Activated T-helper 1 cell treated with anti-CD3 and anti-CD28 coated beads, Interleukin-12 subunit alpha, Interleukin-12 subunit beta, Interleukin-2, Interleukin-4 antibody, amounts not matched to agents 30 ng/mL and 10 ng/mL and 1 ng/mL, durations not matched to agents 14 hours and 24 hours and 36 hours (primary cell): Measurements from ENCODE around the gene TEX14. TPM values are rescaled to one million over a fixed set of nuclear protein-coding genes. Genes with fewer than 3 reads are reported as not detected.
"Not testable (repeated sequence)": the region's sequence is repeated elsewhere in the genome, so short reads cannot be mapped to it uniquely, and the experiment has no call there.

ENCODE experiments used
- DNase-seq: peaks from one replicate; pipeline ENCODE4 v3.0.0; 2021; ENCODE audit warnings: low spot score
- H3K27ac Mint-ChIP-seq: one replicate; pipeline ENCODE4 v1.8.0; 2021; ENCODE audit warnings: mild to moderate bottlenecking, mixed read lengths
- H3K27me3 Mint-ChIP-seq: one replicate; pipeline ENCODE4 v1.8.0; 2022; ENCODE audit warnings: mild to moderate bottlenecking, moderate library complexity, mixed read lengths; ENCODE audit not compliant: insufficient read depth
- H3K36me3 Mint-ChIP-seq: one replicate; pipeline ENCODE4 v1.8.0; 2021; ENCODE audit warnings: low read depth, mixed read lengths
- H3K4me1 Mint-ChIP-seq: one replicate; pipeline ENCODE4 v1.8.0; 2021; ENCODE audit warnings: low read depth, mixed read lengths
- H3K4me3 Mint-ChIP-seq: one replicate; pipeline ENCODE4 v1.8.0; 2021; ENCODE audit warnings: mild to moderate bottlenecking, moderate library complexity, mixed read lengths
- H3K9me3 Mint-ChIP-seq: one replicate; pipeline ENCODE4 v1.8.0; 2021; ENCODE audit warnings: mixed read lengths
- intact Hi-C: fragments of 100-400 bp; cut with micrococcal nuclease; formaldehyde crosslinking; loops from one replicate; pipeline ENCODE4 v1.15.1; 2024
- total RNA-seq: library from RNA; stranded (reverse); gene quantifications from 2 replicates; pipeline ENCODE4 v1.2.3, GENCODE V29; 2022

TEX14 gene
- total RNA-seq, 1 donor from 2014 or later = 0.13 TPM

DNA sequence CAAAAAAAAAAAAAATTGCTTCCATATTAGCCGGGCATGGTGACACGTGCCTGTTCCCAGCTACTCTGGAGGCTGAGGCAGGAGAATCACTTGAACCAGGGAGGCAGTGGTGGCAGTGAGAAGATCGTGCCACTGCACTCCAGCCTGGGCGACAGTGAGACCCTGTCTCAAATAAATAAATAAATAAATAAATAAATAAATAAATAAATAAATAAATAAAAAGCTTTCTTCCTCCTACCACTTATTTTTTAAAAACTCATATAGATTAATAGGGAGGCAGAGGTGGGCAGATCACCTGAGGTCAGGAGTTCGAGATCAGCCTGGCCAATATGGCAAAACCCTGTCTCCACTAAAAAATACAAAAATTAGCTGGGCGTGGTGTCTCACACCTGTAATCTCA, 7.4 kb downstream of the TEX14 start:
- H3K4me3 Mint-ChIP-seq, H3K4me1 Mint-ChIP-seq, intact Hi-C loops, H3K9me3 Mint-ChIP-seq, DNase-seq, H3K27me3 Mint-ChIP-seq, H3K27ac Mint-ChIP-seq, H3K36me3 Mint-ChIP-seq: not testable (repeated sequence)

DNA sequence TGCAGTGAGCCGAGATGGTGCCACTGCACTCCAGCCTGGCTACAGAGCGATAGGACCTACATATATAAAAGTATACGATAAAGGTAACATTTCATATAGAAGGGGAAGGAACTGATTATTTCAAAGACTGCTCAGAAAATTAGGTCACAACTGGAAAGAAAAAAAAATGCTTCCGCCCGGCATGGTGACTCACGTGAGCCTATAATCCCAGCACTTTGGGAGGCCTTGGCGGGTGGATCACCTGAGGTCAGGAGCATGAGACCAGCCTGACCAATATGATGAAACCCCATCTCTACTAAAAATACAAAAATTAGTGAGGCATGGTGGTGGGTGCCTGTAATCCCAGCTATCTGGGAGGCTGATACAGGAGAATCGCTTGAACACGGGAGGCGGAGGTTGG, 7.8 kb downstream of the TEX14 start:
- Mint-ChIP-seq H3K27me3 (peaks cover 2% of the 10 kb centered on the region), H3K27ac (no peak overlapping the region), H3K4me3 (no peak overlapping the region), H3K9me3 (no peaks in the 10 kb centered on the region), H3K36me3 (no peaks in the 10 kb centered on the region), H3K4me1 (no peaks in the 10 kb centered on the region)
- DNase-seq = no peak
- intact Hi-C loops = no loop called here

DNA sequence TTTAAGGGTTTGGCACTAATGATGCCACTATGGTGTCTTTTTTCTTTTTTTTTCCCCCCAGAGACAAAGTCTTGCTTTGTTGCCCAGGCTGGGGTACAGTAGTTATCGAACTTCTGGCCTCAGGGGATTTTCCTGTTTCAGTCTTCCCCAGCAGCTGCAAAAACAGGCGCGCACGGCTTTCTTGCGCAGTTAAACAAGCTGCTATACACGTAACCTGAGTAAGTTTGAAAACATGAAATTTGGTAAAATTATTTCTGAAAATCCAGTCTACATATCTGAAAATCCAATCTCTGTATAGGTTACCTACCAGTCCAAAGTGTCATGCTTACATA, 11.8 kb downstream of the TEX14 start:
- Mint-ChIP-seq H3K4me3 (no peak overlapping the region), H3K27me3 (peaks cover 6% of the 10 kb centered on the region), H3K27ac (no peak overlapping the region), H3K36me3 (no peaks in the 10 kb centered on the region), H3K4me1 (no peaks in the 10 kb centered on the region), H3K9me3 (no peaks in the 10 kb centered on the region)
- intact Hi-C loops = no loop called here
- DNase-seq = no peak

DNA sequence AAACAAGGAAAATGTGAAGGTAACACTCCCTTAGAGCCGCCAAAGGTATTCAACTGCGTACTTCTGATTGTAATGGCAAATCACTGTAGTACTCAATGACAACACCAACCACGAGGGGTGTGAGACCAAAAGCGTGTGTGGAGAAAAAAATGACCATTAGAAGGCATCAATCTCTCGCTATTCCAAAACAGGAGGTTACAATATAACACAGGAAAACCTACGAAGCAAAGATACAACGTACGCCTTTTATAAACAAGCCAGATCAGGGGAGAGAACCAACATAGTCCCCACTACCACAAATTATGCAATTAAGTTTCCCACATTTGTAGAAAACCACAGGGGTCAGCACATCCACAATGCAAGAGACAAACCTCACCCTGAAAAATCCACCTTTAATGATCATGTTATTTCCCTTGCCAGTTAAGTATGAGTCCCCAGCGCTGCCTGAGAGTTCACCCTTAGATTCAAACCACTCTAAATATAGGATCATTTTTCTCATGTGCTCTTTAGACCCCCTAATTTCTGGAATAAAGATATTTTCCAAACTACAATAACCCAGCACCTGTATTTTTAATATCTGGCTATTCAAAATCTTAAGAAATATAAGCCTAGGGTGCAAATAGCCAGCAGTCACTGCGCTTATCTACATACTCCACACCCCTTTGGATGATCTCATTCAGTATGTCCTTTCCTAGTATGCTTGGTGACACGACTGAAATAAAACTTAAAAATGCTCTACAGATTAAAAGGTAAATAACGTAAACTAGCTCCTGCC, 12.4 kb downstream of the TEX14 start:
- Mint-ChIP-seq H3K27ac (no peak overlapping the region), H3K4me3 (no peak overlapping the region), H3K27me3 (peaks cover 6% of the 10 kb centered on the region), H3K9me3 (no peaks in the 10 kb centered on the region), H3K4me1 (no peaks in the 10 kb centered on the region), H3K36me3 (no peaks in the 10 kb centered on the region)
- DNase-seq = no peak
- intact Hi-C loops = no loop called here

DNA sequence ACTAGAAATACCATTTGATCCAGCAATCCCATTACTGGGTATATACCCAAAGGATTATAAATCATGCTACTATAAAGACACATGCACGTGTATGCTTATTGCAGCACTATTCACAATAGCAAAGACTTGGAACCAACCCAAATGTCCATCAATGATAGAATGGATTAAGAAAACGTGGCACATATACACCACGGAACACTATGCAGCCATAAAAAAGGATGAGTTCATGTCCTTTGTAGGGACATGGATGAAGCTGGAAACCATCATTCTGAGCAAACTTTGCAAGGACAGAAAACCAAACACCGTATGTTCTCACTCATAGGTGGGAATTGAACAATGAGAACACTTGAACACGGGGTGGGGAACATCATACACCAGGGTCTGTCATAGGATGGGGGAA, 13.6 kb downstream of the TEX14 start:
- intact Hi-C loops, H3K36me3 Mint-ChIP-seq, H3K4me1 Mint-ChIP-seq, H3K9me3 Mint-ChIP-seq, H3K4me3 Mint-ChIP-seq, H3K27ac Mint-ChIP-seq, DNase-seq, H3K27me3 Mint-ChIP-seq: not testable (repeated sequence)

DNA sequence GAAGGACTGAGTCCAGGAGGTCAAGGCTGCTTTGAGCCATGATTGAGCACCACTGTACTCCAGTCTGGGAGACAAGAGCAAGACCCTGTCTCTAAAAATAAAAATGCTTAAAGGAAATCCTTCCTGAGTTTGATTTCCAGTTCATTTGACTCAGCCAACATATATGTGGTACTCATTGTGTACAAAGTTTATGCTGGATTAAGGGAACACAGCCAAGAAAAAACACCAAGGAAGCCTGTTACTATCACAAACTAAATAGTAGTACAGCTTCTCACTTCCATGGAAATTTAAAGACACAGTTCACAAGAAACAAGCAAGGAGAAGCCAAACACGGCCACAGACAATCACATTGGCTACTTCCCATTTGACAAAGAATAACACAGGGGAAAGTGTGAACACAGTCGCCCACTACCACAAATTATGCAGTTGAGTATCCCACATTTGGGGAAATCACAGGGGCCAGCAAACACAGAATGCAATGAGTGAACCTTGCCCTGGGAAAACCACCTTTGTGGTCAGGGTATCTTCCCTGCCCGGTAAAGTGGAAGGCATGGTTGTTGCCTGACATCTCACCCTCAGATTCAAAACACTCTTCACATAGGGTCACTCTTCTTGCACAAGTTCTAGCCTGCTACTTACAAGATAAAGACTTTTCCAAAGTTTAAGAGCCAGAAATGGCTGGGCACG, 14.5 kb downstream of the TEX14 start:
- Mint-ChIP-seq H3K4me1 (no peaks in the 10 kb centered on the region), H3K36me3 (no peaks in the 10 kb centered on the region), H3K27ac (no peak overlapping the region), H3K9me3 (no peaks in the 10 kb centered on the region), H3K4me3 (no peak overlapping the region), H3K27me3 (peaks cover 6% of the 10 kb centered on the region)
- intact Hi-C loops = no loop called here
- no peak for DNase-seq

DNA sequence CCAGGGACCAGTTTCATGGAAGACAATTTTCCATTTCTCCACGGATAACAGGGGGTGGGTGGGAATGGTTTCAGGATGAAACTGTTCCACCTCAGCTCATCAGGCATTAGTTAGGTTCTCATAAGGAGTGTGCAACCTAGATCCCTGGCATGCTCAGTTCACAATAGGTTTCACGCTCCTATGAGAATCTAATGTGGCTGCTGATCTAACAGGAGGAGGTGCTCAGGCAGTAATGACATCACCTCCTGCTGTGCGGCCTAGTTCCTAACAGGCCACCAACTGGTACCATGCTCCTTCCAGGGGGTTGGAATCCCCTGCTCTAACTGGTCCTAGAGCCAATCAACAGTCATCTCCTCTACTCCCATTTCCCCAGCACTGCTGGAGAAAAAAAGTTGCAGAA, 19.9 kb downstream of the TEX14 start:
- Mint-ChIP-seq H3K9me3 (no peaks in the 10 kb centered on the region), H3K4me1 (peaks cover 2% of the 10 kb centered on the region), H3K36me3 (peaks cover 1% of the 10 kb centered on the region), H3K27ac (no peak overlapping the region), H3K27me3 (peaks cover 16% of the 10 kb centered on the region), H3K4me3 (no peak overlapping the region)
- no peak for DNase-seq
- intact Hi-C loops = no loop called here

DNA sequence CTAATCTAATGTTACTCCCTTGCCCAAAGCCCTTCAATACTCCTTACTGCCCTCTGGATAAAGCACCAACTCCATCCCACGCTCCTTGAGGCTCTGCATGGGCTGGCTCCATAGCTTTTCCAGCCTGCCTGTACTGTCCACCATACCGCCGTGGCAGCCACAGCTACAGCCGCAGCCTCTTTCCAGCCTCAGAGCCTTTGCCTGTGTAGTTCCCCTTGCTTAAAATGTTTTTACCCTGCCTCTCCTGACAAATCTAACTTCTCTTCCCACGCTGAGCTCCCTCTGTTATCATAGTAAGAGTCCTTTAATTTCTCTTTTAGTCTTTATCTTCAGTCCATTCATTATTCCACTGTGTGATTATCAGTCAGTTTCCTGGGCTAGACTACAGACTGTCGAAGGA, 22.0 kb downstream of the TEX14 start:
- Mint-ChIP-seq H3K9me3 (no peaks in the 10 kb centered on the region), H3K36me3 (peaks cover 1% of the 10 kb centered on the region), H3K27ac (no peak overlapping the region), H3K27me3 (peaks cover 10% of the 10 kb centered on the region), H3K4me3 (no peak overlapping the region), H3K4me1 (peaks cover 10% of the 10 kb centered on the region)
- DNase-seq = no peak
- intact Hi-C loops = no loop called here

DNA sequence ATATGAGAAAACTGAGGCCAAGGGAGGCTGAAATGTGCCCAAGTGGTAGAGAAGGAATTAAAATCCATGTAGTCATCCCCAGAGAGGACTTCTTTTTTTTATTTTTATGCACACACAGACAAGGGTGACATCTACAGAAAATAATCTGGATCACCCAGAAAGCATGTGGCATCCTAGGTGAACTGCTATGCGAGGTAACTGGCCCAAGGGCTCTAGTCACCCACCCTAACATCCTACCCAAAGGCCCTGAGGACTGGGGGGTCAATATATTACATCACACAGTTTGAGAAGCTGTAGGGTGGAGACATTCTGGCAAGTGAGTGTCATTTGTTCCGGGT, 23.3 kb downstream of the TEX14 start:
- intact Hi-C loops = no loop called here
- no peak overlapping the region for H3K4me3 Mint-ChIP-seq
- peaks cover 1% of the 10 kb centered on the region for H3K36me3 Mint-ChIP-seq
- H3K9me3 Mint-ChIP-seq = no peaks in the 10 kb centered on the region
- H3K27me3 Mint-ChIP-seq = peaks cover 10% of the 10 kb centered on the region
- DNase-seq = no peak
- peaks cover 10% of the 10 kb centered on the region for H3K4me1 Mint-ChIP-seq
- no peak overlapping the region for H3K27ac Mint-ChIP-seq

DNA sequence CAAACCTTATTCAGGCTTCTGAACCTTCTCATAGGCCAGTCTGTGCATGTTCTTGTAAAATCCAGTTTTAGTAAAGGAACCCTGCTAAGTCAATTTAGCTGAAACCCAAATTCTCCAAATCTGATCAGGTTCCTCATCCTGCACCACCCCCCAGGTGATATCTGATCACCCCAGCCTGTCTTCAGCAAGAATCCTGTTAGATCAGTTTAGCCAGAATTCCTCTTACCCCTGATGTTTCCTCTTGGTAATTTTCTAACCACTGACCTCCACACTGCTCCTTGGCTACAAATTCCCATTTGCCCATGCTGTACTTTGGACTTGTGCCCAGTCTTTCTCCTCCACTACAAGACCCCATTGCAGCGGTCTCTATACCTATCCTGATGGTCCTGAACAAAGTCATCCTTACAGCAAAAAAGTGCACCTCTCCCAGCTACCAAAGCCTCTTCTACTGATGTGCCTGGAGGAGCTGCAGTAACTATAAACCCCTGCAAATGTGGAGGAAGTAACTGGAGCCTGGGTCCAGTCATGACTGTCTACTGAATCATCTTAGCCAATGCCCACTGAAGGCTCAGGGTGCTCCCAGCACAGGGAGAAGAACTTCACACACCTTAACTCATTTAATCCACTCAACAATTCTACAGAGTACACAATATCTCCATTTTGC, 23.8 kb downstream of the TEX14 start:
- no peak for DNase-seq
- intact Hi-C loops = no loop called here
- H3K4me3 Mint-ChIP-seq = no peak overlapping the region
- H3K36me3 Mint-ChIP-seq = peaks cover 1% of the 10 kb centered on the region
- no peak overlapping the region for H3K27ac Mint-ChIP-seq
- no peaks in the 10 kb centered on the region for H3K9me3 Mint-ChIP-seq
- peaks cover 10% of the 10 kb centered on the region for H3K27me3 Mint-ChIP-seq
- H3K4me1 Mint-ChIP-seq = peaks cover 10% of the 10 kb centered on the region

DNA sequence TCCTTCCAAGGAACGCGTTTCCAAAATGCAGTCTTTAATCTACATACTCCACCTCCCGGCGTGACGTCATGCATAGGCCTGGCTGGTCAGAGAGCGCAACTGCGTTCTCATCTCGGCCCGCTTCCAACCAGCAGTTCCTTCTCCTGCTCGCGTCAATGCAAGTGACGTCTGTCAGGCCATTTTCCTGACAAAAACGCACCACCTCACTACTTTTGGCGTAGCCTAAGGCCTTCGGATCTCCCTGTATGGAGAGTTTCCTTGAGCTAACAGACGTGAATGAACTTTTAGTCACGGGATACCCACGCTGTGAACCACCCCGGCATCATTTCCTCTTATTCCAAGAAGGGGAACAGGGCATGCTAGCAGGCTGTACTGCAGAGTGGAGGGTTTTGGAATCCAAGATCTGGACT, 25.0 kb downstream of the TEX14 start:
- intact Hi-C loops = no loop called here
- H3K36me3 Mint-ChIP-seq = peaks cover 1% of the 10 kb centered on the region
- peak overlapping the region; percentile 16 for H3K4me3 Mint-ChIP-seq

DNA sequence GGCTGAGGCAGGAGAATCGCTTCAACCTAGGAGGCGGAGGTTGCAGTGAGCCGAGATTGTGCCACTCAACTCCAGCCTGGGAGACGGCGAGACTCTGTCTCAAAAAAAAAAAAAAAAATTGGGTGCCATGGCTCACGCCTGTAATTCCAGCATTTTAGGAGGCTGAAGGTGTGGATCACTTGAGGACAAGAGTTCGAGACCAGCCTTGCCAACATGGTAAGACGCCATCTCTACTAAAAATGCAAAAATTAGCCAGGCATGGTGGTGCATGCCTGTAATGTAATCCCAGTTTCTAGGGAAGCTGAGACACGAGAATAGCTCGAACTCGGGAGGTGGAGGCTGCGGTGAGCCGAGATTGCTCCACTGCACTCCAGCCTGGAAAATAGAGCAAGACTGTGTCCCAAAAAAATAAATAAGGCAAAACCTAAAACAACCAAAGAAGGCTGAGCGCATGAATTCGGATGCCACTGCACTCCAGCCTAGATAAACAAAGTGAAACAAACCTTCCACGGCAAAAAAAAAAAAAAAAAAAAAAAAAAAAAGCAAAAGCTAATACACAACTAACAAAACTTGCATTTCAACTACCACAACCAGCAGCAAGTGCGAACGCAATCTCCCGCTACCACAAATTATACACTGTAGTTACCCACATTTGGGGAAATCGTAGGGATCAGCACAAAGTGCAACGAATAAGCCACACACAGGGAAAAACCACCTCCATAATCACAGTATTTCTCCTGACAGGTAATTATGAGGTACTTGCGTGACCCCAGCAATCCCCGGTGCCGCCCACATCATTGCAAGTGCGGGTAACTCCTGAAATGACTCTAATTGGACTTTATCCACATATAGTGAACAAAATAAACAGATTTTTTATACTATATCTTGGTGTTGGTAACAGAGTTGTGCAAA, 25.6 kb downstream of the TEX14 start:
- H3K4me1 Mint-ChIP-seq = peaks cover 10% of the 10 kb centered on the region
- peak overlapping the region; percentile 16 for H3K4me3 Mint-ChIP-seq
- no peaks in the 10 kb centered on the region for H3K9me3 Mint-ChIP-seq
- DNase-seq = no peak
- no peak overlapping the region for H3K27ac Mint-ChIP-seq
- H3K36me3 Mint-ChIP-seq = peaks cover 1% of the 10 kb centered on the region
- intact Hi-C loops = no loop called here
- peaks cover 10% of the 10 kb centered on the region for H3K27me3 Mint-ChIP-seq

More for the DNA sequence above, 25.0 kb downstream of the TEX14 start:
- Mint-ChIP-seq H3K9me3 (no peaks in the 10 kb centered on the region), H3K27ac (no peak overlapping the region), H3K27me3 (peaks cover 10% of the 10 kb centered on the region), H3K4me1 (peaks cover 10% of the 10 kb centered on the region)
- DNase-seq = peak; percentile 8

DNA sequence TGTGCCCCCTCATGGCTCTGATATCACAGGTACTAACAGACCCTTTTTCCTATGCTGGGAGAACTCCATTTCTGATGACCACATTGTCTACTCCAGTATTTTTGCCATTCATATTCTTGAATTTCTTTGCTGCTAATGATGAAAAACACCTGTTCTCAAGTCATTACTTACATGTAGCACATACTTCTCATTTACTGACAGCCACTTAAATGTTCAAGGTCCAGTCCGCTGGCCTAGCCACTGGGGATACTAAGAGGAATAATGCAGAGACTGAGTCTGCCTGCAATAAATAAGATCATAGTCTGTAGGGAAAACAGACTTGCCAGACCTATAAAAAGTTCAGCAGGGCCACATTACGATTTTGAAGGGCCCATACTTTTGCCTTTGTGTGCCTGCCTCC, 27.5 kb downstream of the TEX14 start:
- Mint-ChIP-seq H3K9me3 (no peaks in the 10 kb centered on the region), H3K36me3 (no peaks in the 10 kb centered on the region), H3K4me3 (no peak overlapping the region), H3K27me3 (peaks cover 14% of the 10 kb centered on the region), H3K27ac (no peak overlapping the region), H3K4me1 (peaks cover 12% of the 10 kb centered on the region)
- intact Hi-C loops = no loop called here
- DNase-seq = no peak
